IMR-90 (cell line): ENCODE results near the gene FBXO33. TPM values are rescaled to one million over a fixed set of nuclear protein-coding genes. Genes with fewer than 3 reads are reported as not detected.
A peak's percentile ranks its signal among the peaks of the same experiment; 100 is the strongest.

Experiments
- ATAC-seq: fragments of 200-7000 bp; cut with Tn5 transposase; 2 replicates; pipeline ENCODE4 v1.9.1; 2020; ENCODE audit warnings: low read depth, mild to moderate bottlenecking, moderate library complexity
- BruUV-seq: library from RNA; stranded (reverse); fragments of 400-500 nt; replicated peaks from 2 replicates; lab custom pipeline; 2021; lab: Mats Ljungman, UMichigan
- CTCF ChIA-PET: fragments of 300-600 bp; formaldehyde crosslinking; extraction: SDS; loops from one replicate; lab custom pipeline; 2021; ENCODE audit warnings: antibody characterized with exemption; lab: Yijun Ruan, JAX
- POLR2A ChIA-PET: fragments of 300-600 bp; sonication (Branson Sonifier 250); formaldehyde crosslinking; loops from one replicate; lab custom pipeline; 2022; ENCODE audit warnings: antibody characterized with exemption; ENCODE audit not compliant: unreplicated experiment; lab: Charles Lee
- DNase-seq: peaks from one replicate; pipeline ENCODE4 v3.0.0; 2013
- H2AFZ ChIP-seq: replicated peaks from 2 replicates; pipeline ENCODE3; 2013; ENCODE audit warnings: low read length, mild to moderate bottlenecking; ENCODE audit not compliant: poor library complexity
- H2AK5ac ChIP-seq: 2 replicates; pipeline ENCODE4 v1.6.1; 2013; ENCODE audit warnings: low read depth, low read length, inconsistent platforms
- H2AK9ac ChIP-seq: replicated peaks from 2 replicates; pipeline ENCODE3; 2013; ENCODE audit warnings: mild to moderate bottlenecking, low read depth, low read length, moderate library complexity; ENCODE audit not compliant: poor library complexity
- H2BK120ac ChIP-seq: 2 replicates; pipeline ENCODE4 v1.6.1; 2013; ENCODE audit warnings: low read depth, low read length, inconsistent platforms
- H2BK15ac ChIP-seq: 3 replicates; pipeline ENCODE4 v1.6.1; 2013; ENCODE audit warnings: low read depth, low read length, inconsistent platforms
- H2BK20ac ChIP-seq: 2 replicates; pipeline ENCODE4 v1.6.1; 2013; ENCODE audit warnings: low read depth, mild to moderate bottlenecking, inconsistent platforms, low read length, moderate library complexity
- H2BK5ac ChIP-seq: 2 replicates; pipeline ENCODE4 v1.6.1; 2013; ENCODE audit warnings: mild to moderate bottlenecking, low read depth, low read length, inconsistent platforms; ENCODE audit not compliant: poor library complexity, severe bottlenecking
- H3K14ac ChIP-seq: replicated peaks from 2 replicates; pipeline ENCODE4 v1.6.1; 2013; ENCODE audit warnings: low read depth, low read length, inconsistent platforms
- H3K18ac ChIP-seq: 2 replicates; pipeline ENCODE4 v1.6.1; 2013; ENCODE audit warnings: low read depth, low read length, control low read depth
- H3K23ac ChIP-seq: 2 replicates; pipeline ENCODE4 v1.6.1; 2013; ENCODE audit warnings: low read depth, low read length, inconsistent platforms
- H3K27ac ChIP-seq: 2 replicates; pipeline ENCODE4 v1.5.1; 2013; ENCODE audit warnings: mild to moderate bottlenecking, control low read depth, low read length; ENCODE audit not compliant: insufficient read depth
- H3K27me3 ChIP-seq: 2 replicates; pipeline ENCODE4 v1.6.1; 2013; ENCODE audit warnings: low read length; ENCODE audit not compliant: control insufficient read depth, insufficient read depth
- H3K36me3 ChIP-seq: 2 replicates; pipeline ENCODE4 v1.6.1; 2013; ENCODE audit warnings: low read length, mixed read lengths; ENCODE audit not compliant: control insufficient read depth, insufficient read depth
- H3K4ac ChIP-seq: 2 replicates; pipeline ENCODE4 v1.6.1; 2013; ENCODE audit warnings: low read depth, low read length, inconsistent platforms
- H3K4me1 ChIP-seq: 2 replicates; pipeline ENCODE4 v1.6.1; 2013; ENCODE audit warnings: low read length, mixed read lengths; ENCODE audit not compliant: control insufficient read depth, insufficient read depth
- H3K4me2 ChIP-seq: 2 replicates; pipeline ENCODE4 v1.6.1; 2013; ENCODE audit warnings: low read depth, mild to moderate bottlenecking, control low read depth, low read length, moderate library complexity
- H3K4me3 ChIP-seq: 2 replicates; pipeline ENCODE4 v1.5.1; 2013; ENCODE audit warnings: low read depth, mild to moderate bottlenecking, control low read depth, low read length, moderate library complexity; ENCODE audit not compliant: insufficient read depth
- H3K56ac ChIP-seq: 2 replicates; pipeline ENCODE4 v1.6.1; 2013; ENCODE audit warnings: low read length, inconsistent platforms; ENCODE audit not compliant: insufficient read depth; ENCODE audit errors: extremely low read depth
- H3K79me1 ChIP-seq, 2 experiments: 2 replicates each; pipeline ENCODE4 v1.6.1; 2013; ENCODE audit warnings: low read length in 2 of 2, inconsistent platforms in 1 of 2, low read depth in 1 of 2
- H3K9ac ChIP-seq: 2 replicates; pipeline ENCODE4 v1.6.1; 2013; ENCODE audit warnings: low read depth, low read length, control low read depth
- H3K9me1 ChIP-seq: 2 replicates; pipeline ENCODE4 v1.6.1; 2013; ENCODE audit warnings: low read length, inconsistent platforms; ENCODE audit not compliant: insufficient read depth
- H3K9me3 ChIP-seq: 2 replicates; pipeline ENCODE4 v1.6.1; 2013; ENCODE audit warnings: low read length; ENCODE audit not compliant: control insufficient read depth, insufficient read depth
- H4K20me1 ChIP-seq: 2 replicates; pipeline ENCODE4 v1.6.1; 2013; ENCODE audit warnings: low read length, inconsistent platforms; ENCODE audit not compliant: insufficient read depth
- H4K5ac ChIP-seq: 2 replicates; pipeline ENCODE4 v1.6.1; 2013; ENCODE audit warnings: mild to moderate bottlenecking, low read depth, low read length, control low read depth
- H4K8ac ChIP-seq, 2 experiments: 2 replicates each; pipeline ENCODE4 v1.6.1; 2013; ENCODE audit warnings: low read depth in 2 of 2, low read length in 2 of 2, control low read depth in 1 of 2, inconsistent platforms in 1 of 2
- H4K91ac ChIP-seq: 2 replicates; pipeline ENCODE4 v1.6.1; 2013; ENCODE audit warnings: low read depth, low read length, inconsistent platforms; ENCODE audit not compliant: insufficient read depth
- BHLHE40 ChIP-seq: fragments of 150-350 bp; IDR thresholded peaks from 2 replicates; pipeline ENCODE4 v1.6.1; 2016; ENCODE audit warnings: mild to moderate bottlenecking, low read depth, low read length
- CHD1 ChIP-seq: IDR thresholded peaks from 2 replicates; pipeline ENCODE4 v1.6.1; 2012; ENCODE audit warnings: low read depth, low read length, improper control_type of control experiment
- MAZ ChIP-seq: IDR thresholded peaks from 2 replicates; pipeline ENCODE4 v1.6.1; 2012; ENCODE audit warnings: low read depth, mild to moderate bottlenecking, low read length, improper control_type of control experiment, moderate library complexity, borderline replicate concordance
- NFE2L2 ChIP-seq: fragments of 150-350 bp; IDR thresholded peaks from 2 replicates; pipeline ENCODE4 v1.6.1; 2016; ENCODE audit warnings: low read depth, mild to moderate bottlenecking, low read length
- POLR2A ChIP-seq: IDR thresholded peaks from 2 replicates; pipeline ENCODE4 v1.6.1; 2012; ENCODE audit warnings: mild to moderate bottlenecking, low read depth, low read length
- RAD21 ChIP-seq: IDR thresholded peaks from 2 replicates; pipeline ENCODE4 v1.6.1; 2012; ENCODE audit warnings: low read length, improper control_type of control experiment
- RCOR1 ChIP-seq: IDR thresholded peaks from 2 replicates; pipeline ENCODE4 v1.6.1; 2012; ENCODE audit warnings: mild to moderate bottlenecking, low read length, improper control_type of control experiment; ENCODE audit not compliant: insufficient replicate concordance
- RFX5 ChIP-seq: IDR thresholded peaks from 2 replicates; pipeline ENCODE4 v1.8.0; 2012; ENCODE audit warnings: low read depth, mild to moderate bottlenecking, low read length, moderate library complexity
- SMC3 ChIP-seq: fragments of 150-350 bp; IDR thresholded peaks from 2 replicates; pipeline ENCODE4 v1.6.1; 2016; ENCODE audit warnings: low read depth, mild to moderate bottlenecking, antibody characterized with exemption, low read length, moderate library complexity
- WGBS, 2 experiments: methylation state at CpG; one replicate each; pipeline versions ENCODE4 v1.1.5 to v1.1.7; 2013; ENCODE audit warnings: missing lambda C conversion rate in 2 of 2; ENCODE audit not compliant: insufficient read length in 1 of 2; ENCODE audit errors: extremely low coverage in 2 of 2; 5-methylcytosine and 5-hydroxymethylcytosine counted together
- dilution Hi-C: fragments of 300-500 bp; cut with HindIII; formaldehyde crosslinking; loops from one replicate; pipeline ENCODE4 v1.14.3; 2018; ENCODE audit warnings: low sequenced_read_pairs; ENCODE audit not compliant: unreplicated experiment
- in situ Hi-C: fragments of 300-500 bp; cut with MboI; formaldehyde crosslinking; loops from 3 replicates; pipeline ENCODE4 v1.14.3; 2019; ENCODE audit warnings: low sequenced_read_pairs, inconsistent platforms, mixed read lengths
- intact Hi-C: fragments of 100-400 bp; cut with micrococcal nuclease; formaldehyde crosslinking; loops from 2 replicates; pipeline ENCODE4 v1.10.0; 2022
- polyA plus RNA-seq, 3 experiments: library from polyadenylated mRNA; depleted of rRNA; stranded (reverse); fragments of >200 nt; gene quantifications; 2 replicates each; pipeline ENCODE4 v1.2.3, GENCODE V29; 2012; ENCODE audit warnings: low replicate concordance in 1 of 3
- total RNA-seq: library from RNA; depleted of rRNA; stranded (reverse); fragments of >200 nt; gene quantifications from 2 replicates; pipeline ENCODE4 v1.2.3, GENCODE V29; 2012
- TF ChIP-seq, protein P1 (sequence below): conservative IDR thresholded peaks from 2 replicates; pipeline ENCODE4 v1.5.1; 2012; ENCODE audit warnings: mild to moderate bottlenecking, low read depth, low read length, improper control_type of control experiment

FBXO33 gene
- total and polyA plus RNA-seq, 2 of the 4 experiments (the other 2 are of a cell fraction): 7.6 to 10.0 TPM

GRCh38 chr14:39467889-39468524, 35.8 kb upstream of the FBXO33 start:
- 63% methylated on average over 2 of the region's 7 CpGs; no CpG with 5 or more reads in 1 of the 2 experiments for WGBS, 2 experiments
- Histone ChIP-seq H3K36me3 (no peaks in the 10 kb centered on the region), H4K8ac (no peak overlapping the region), H3K9me3 (no peaks in the 10 kb centered on the region), H3K18ac (no peak overlapping the region), H3K4me1 (no peaks in the 10 kb centered on the region), H3K4ac (no peak overlapping the region), H4K5ac (no peak overlapping the region), H3K4me3 (no peak overlapping the region), H2BK120ac (no peak overlapping the region), H2AFZ (no peak overlapping the region), H3K56ac (no peak overlapping the region), H2BK5ac (no peak overlapping the region), H3K14ac (no peak overlapping the region), H2AK9ac (no peak overlapping the region), H3K9me1 (no peaks in the 10 kb centered on the region), H2BK20ac (no peak overlapping the region), H3K27ac (no peak overlapping the region), H3K4me2 (no peak overlapping the region), H3K9ac (no peak overlapping the region), H2AK5ac (no peak overlapping the region), H3K23ac (no peak overlapping the region), H4K20me1 (no peaks in the 10 kb centered on the region), H3K79me1 (no peaks in the 10 kb centered on the region), H3K27me3 (no peaks in the 10 kb centered on the region), H2BK15ac (no peak overlapping the region), H4K91ac (no peak overlapping the region)
- TF ChIP-seq RAD21 (peak; percentile 58), NFE2L2 (no peak), SMC3 (0 out of 2 replicates have a peak, but pooled peaks have one; percentile 14), CHD1 (no peak), RFX5 (no peak), MAZ (no peak), BHLHE40 (no peak), RCOR1 (no peak), POLR2A (no peak)
- TF ChIP-seq, protein P1, sequence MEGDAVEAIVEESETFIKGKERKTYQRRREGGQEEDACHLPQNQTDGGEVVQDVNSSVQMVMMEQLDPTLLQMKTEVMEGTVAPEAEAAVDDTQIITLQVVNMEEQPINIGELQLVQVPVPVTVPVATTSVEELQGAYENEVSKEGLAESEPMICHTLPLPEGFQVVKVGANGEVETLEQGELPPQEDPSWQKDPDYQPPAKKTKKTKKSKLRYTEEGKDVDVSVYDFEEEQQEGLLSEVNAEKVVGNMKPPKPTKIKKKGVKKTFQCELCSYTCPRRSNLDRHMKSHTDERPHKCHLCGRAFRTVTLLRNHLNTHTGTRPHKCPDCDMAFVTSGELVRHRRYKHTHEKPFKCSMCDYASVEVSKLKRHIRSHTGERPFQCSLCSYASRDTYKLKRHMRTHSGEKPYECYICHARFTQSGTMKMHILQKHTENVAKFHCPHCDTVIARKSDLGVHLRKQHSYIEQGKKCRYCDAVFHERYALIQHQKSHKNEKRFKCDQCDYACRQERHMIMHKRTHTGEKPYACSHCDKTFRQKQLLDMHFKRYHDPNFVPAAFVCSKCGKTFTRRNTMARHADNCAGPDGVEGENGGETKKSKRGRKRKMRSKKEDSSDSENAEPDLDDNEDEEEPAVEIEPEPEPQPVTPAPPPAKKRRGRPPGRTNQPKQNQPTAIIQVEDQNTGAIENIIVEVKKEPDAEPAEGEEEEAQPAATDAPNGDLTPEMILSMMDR: peak; percentile 45
- no TSS peak for BruUV-seq
- CTCF ChIA-PET: no interaction called here
- peak; percentile 43 for DNase-seq
- dilution Hi-C loops: no loop called here
- intact Hi-C loops: no loop called here
- in situ Hi-C loops: no loop called here
- ATAC-seq: peak; percentile 29; the same call in 1 of the 2 replicates
- POLR2A ChIA-PET: no interaction called here
